Activated CD8-positive, alpha-beta memory T cell treated with anti-CD3 and anti-CD28 coated beads, Interleukin-2, amount 50 U/mL, for 1 hour (primary cell): ENCODE measurements around the gene GNAQ.

Source experiments
- DNase-seq: peaks from one replicate; pipeline ENCODE4 v3.0.0-alpha.2; 2020; ENCODE audit errors: extremely low read depth

The GNAQ gene

DNA sequence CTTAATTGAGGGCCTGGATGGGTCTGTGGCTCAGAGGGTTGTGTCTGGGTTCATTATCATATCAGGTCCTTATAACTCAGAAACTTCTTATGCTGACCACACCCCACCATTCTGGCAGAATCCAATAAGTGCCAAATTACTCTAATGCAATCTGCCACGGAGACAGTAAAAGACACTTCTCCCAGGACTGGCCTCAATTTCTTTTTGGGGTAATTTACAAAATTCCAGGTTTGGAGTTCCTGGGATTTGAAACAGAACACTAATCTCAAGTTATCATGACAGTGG is 187.8 kb downstream of the GNAQ start:
- DNase-seq: no peak

DNA sequence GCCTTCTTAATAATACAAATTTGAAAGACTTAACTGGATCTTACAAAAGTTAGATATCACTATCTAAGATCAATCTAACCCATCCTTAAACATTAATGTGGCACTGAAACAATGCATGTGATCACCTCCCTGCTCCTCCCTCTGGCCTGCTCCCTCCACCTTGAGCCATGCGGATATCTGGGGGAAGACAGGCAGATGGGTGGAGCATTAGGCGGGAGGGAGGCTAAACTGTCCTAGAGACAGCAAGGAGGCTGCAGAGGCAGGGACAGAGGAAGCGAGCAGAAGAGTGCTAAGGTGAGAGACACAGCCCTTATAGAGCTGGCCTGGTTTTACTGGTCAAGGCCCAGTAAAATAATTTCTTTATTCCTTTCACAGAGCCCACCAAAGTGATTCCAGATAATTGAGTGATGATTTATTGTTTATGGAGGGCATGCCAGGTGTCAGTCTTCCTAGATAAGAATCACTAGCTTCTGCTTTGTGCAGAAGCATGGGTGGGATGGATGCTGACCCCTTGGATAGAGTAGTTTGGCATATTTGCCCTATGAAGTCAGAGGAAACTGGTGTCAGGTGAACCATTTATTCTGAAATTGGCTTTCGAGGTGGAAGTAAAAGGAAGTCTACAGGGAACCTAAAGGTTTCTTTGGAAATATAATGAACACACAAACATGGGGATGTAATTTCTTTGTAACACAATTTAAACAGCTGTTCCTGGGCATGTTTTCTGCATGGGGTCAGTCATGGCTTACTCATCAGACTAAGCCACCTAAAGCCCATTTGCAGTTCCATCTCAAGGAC is 188.3 kb downstream of the GNAQ start:
- DNase-seq: no peak

DNA sequence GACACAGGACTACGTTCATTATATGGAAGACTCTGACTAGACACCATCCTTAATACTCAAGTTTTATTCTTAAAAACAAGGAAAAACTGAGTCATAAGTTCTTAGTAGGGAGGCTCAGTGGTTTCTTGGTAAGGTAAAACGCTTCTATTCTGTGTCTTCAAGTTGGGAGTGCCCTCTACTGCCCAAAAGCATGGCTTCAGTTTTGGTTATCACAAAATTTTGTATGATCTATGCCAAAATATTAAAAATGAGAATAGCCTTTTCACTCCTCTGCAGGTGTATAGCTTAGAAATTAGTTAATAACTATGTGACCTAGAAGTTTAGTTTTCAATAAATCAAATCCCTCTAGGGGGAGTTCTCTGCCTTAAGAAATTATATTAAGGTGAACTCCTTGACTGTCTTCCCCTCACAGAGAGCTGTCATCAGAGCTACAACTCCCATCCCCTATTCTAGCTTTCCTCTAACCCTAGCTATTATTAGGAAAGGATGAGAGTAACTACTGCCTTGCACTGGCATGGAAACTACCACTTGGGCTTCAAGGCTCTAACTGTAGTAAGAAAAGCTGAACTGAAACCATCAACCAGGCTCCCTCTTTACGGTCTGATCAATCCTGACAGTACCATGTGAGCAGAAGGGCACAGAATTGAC is 189.7 kb downstream of the GNAQ start:
- DNase-seq: no peak

DNA sequence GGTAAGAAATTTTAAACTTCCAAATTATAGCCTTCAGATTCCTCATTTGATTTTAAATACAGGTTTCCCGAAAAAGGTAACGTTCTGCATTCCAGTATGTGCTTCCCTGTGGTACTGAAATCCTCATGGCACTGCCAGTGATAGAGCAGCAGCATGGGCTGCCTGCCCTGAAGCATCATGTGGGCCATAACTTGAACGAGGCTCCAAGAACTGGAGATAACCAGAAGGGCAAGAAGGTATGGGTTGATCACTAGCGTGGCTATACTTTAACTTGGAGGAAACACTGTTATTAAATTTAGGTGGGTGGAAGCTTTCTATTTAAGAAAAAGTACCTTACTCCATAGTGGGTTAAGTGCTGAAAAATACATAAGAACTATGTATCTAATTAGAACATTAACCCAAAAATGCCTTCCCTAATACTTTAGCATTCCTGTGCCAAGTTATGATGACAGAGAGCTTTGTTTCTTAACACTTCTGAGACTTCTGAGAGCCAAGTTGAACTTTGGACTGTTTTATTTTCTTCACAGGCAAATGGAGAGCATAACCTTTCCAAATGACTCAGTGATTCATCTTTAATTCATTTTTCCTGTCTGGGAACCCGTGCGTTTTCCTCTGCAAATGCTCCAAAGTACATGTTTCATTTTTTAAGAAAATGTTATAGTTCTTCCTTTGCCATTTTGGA is 192.0 kb downstream of the GNAQ start:
- DNase-seq: no peak

DNA sequence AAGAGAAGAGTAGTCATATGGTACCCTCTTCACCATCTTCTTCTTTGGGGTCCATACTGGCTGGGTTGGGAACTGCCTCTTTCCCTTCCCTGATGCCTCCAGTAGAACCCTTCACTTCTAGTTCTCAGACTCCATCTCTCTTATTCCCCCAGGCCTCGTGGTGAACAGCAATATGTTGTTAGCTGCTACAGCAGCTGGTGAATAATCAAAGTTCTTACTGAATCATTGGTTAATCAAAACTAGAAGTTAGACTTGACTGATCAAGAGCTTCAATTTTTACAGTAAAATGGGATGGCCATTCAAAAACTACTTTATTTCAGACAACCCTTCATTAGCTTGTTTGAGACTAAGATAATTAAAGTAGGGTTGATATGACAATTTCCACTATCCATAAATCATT is 192.6 kb downstream of the GNAQ start:
- no peak for DNase-seq

DNA sequence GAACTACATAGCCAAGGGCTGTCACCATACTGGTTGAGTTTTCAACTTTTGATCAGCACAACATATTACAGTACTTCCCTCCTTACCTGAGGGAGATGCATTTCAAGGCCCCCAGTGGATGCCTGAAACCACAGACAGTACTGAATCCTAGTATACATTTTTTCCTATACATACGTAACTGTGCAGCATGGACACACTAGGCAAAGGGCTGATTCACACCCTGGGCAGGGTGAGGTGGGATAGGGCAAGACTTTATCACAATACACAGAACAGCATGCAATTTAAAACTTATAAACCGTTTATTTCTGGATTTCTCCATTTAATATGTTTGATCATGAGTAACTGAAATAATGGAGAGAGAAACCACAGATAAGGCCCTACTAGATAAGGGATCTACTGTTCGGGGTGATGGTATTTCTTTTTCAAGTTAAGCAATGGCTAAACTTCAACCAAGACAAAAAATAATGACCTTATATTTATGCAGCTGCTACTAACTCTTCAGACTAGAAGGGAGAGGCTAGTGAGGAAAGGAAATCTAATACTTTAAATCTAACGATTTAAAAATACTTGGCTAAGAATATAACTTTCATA is 196.6 kb downstream of the GNAQ start:
- no peak for DNase-seq

DNA sequence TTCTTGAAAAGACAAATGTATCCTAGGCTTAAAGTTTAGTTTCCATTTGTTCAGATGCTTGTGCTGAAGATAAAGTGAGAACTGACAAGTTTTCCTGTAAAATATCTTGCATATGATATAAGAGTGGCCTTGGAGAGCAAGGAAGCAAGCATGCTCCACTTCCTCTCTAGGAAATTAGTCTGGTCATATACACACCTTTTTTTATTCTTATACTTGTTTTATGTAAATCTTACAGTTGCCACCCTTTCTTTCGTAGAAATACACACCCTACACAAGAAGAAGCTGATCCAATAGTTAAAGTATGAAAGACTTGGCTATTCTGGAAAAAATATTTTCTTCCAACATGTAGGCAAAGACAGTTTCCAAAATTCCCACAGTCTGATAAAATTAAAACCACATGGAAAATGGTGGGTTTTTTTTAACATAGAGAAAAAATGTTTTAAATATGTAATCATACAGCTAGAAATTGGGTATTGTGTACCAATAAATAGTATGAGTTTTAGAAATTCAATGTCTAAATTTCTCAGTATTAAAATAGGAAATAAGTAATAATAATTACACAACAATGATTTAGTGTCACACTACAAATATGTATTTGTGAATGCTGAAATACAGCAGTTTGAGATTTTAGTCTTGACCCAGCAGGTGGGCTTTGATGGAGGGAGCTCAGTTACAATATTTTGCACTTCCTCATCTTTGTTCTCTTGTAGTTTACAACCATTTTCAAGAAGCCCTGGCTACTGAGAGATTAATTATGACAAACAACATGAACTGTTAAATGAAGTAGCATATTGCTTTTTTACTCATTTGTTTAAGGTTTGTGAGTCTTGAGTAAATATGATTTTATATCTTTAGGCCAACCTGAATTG is 197.8 kb downstream of the GNAQ start:
- DNase-seq: no peak

DNA sequence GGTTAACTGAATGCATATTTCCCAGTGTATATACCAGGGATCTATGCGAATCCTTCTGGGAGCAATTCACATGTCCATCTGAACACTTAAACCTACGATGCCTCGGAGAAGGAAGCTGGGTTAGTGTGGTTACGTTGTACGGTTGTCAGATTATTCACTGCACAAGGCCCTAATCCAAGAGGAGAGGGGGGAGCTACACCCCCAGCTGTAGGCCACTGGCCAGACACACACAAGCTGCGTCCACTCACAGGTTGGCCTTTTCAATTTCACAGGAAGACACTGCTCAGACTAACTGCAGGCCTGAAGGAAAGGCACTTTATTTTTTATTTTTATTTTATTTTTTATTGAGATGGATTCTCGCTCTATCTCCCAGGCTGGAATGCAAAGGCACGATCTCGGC is 199.0 kb downstream of the GNAQ start:
- no peak for DNase-seq

DNA sequence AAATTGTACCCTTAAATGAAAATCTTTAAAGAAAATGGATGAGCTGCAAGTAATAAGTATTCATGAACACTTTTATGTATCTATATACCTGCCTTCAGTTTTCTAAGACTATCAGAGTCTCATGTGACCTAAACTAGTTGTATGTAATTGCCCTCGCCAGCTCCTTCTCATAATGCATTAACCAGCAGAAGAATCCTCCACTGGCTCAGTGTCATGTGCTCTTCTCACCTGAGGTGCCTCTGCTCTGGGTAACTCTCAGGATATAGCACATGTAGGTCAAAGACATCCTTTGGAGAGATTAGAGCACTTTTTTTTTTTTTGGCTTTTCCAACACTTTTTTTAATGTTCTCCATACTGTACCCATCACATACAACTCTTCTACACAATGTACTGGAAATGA is 199.8 kb downstream of the GNAQ start:
- DNase-seq: no peak

DNA sequence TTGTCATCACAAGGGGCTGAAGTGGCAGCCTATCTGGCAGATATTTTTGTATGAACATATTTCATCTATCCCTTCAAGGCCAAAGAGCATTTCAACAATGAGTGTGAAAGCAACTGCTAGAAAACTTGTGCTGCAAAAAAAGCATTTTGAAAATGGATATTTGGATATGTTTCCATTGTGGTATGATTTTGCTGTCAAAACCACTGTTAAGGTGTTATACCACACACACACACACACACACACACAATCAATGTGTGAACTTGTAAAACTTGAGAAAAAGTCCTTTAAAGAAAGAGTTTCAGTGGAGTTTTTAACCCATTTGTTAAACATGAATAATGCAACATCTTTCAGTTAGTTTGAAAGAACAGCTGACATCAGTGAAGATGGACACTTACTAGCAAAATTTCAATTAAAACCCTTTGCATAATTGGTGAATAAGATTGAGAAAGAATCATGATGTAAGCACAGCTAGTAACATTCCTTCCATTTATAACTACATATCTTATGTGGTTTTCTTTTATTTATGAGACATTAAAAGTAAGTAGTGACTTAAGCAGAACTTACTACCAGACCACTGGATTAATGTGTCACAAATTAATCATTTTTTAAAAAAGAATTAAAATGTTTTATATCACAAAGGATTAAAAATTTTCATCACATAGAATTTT is 200.9 kb downstream of the GNAQ start:
- DNase-seq: no peak

DNA sequence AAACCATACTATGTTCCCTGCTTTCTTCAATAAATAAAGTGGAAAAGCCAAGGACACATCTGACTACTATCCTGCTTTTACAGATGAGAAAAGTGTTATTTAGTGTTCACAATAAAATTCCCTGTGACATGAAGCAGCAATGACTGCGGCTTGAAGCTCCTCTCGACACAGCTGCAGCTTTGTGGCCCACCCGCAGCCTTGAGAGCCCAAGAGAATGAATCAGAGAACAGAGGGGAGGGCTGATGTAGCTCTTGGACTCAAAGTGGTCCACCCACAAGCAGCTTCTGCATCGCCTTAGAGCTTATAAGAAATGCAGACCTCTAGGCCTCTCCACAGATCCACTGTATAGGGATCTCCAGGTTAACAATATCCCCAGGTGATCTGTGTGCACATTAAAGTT is 202.2 kb downstream of the GNAQ start:
- DNase-seq: no peak

DNA sequence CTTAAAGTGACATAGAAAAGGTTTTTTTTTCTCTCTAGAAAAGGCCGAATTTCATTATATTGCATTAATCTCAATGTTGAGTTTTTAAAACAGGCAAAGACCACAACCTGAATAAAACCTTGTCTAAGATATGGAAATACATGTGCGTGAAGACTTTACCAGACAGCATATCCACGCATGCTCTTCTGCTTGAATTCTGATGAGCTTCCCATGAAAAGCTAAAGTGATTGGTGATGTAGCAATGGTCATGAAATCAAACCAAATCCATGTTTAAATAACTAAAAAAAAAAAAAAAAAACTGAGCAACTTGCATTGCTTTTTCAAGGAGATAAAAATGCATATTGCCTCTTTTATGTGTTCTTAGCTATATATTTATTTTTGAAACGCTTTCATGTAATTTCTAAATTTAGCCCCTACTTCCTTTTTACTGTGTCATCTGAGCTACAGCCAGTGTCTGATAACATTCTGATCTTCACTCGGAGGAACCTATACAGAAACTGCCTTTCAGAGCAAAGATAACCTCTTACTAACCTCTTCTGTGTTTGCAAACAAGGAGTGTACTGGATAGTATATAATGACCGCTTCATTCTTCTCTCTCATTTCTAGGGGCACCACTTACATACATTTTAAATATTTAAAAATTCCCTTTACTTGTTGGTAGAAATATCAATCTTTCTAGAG is 204.4 kb downstream of the GNAQ start:
- no peak for DNase-seq

DNA sequence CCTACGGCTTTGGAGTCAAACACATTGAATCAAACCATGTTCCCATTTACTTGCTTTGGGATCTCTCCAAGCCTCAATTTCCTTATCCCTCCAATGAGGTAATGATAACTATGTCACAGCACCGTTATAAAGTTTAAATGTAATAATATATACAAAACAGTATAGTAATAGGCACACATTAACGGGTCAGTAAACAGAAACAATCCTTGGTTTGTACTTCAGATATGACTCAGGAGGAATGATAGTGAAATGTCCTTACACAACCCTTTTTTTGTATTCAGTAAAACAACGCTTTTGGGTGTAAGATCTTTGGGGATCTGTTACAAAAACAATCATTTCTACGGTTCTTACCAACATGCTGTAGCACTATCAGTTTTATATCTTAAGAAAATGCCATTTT is 205.0 kb downstream of the GNAQ start:
- DNase-seq: no peak

DNA sequence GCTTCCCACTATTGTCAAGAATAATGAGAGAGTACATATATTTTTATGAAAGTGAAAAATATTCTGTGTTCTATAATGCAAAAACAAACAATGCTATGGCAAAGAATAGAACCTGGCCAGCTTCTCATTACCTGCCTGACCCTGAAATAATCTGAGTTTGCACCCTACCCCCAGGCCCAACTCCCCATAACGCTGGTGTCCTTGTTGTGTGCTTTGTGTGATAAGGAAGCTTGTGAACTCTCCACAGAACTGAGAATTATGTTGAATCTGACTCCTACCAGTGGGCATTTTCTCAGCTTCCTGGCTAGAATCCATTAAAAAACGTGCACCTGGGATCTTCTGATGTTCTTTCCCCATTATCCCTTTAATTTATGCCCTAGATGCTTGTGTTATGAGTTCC is 205.5 kb downstream of the GNAQ start:
- DNase-seq: no peak

DNA sequence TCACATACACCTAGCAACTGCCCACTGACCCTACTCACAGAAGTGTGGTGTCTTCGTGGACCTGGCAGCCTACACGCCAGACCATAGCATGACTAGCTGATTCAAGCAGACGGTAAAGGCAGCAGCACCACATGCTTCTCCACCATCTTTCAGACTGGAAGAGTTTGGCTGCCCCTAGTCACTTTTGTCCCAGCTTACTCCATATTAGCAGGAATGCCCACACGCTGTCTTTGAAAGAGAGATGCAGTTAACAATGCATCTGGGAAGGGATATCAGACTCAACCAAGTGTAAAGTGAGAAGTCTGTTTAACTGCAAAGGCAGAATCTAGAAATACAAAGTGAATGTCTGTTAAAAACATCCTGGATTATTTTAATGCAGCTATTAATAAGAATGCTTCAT is 206.2 kb downstream of the GNAQ start:
- DNase-seq: no peak

DNA sequence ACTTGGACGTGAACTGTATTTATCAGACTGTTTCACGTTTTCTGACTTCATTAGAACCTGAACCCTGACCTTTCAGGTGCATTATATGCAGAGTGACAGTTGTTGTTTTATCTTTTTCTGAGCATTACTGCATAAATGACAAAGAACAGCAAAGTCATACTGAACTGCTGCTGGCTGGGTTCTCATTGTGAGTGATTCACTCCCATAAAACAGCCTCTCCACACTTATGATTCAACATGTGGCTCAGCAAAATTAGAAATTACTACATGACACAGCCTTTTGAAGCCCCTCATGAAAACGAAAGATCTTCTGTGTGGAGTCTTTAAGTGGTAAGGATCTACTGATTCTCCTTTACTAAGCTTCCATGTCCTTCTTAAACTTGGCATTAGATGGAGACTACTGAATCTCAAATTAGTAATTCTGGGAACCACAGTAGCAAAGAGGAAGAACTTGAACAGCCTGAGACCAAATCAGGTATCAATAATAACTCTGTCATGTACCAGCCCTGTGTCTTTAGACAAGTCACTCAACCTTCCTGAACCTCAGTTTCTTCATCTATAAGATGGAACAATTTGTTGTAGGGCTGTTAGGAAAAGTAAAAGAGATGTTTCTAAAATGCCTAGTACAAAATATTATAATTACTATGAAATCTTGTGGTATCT is 211.2 kb downstream of the GNAQ start:
- DNase-seq: no peak

DNA sequence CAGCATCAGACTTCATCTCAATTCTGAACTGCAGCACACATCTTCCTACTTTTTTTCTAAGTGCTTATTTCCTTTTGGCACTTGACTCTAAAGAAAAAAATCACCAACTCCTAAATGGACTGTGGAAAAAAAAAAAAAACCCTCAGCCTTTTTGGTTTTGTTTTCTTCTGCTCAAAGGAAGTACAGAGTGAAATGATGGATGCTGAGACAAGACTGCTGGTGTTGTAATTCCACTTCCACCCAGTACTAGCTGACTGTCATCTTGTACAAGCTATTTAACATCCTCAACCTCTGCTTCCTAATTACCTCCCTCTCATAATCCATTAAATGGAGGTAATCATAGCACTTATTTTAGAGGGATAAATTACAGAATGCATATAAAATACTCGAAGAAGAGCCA is 212.0 kb downstream of the GNAQ start:
- no peak for DNase-seq

DNA sequence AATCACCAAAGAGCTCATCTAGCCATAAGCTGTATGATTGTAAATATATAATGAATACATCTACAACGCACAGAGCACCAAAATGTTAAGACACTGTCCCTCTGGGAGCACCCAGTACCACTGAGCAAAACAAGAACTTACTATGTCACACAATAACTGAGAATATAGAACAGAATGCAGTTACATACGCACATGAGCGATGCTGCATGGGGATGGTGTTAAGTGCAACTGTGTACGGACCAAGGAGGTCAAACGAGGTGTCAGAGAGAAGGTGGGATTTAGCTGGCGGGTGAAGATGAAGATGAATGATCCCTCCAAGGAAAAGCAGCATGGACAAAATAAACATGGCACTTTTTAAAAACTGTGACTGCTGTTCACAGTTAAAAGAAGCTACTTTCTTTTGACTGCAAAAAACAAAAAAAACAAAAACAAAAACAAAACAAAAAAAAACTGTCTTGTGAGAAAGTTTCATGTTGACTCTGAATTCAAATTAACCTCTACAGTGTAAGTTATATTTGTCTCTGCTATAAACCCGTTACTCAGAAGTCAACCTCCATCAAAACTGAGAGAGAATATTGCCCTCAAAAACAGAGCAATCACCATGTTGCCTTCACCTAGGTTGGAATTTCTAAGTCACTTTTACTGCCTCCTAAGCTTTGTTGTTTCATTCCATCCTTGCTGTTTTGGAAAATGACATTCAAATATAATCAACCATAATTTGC is 213.9 kb downstream of the GNAQ start:
- no peak for DNase-seq

DNA sequence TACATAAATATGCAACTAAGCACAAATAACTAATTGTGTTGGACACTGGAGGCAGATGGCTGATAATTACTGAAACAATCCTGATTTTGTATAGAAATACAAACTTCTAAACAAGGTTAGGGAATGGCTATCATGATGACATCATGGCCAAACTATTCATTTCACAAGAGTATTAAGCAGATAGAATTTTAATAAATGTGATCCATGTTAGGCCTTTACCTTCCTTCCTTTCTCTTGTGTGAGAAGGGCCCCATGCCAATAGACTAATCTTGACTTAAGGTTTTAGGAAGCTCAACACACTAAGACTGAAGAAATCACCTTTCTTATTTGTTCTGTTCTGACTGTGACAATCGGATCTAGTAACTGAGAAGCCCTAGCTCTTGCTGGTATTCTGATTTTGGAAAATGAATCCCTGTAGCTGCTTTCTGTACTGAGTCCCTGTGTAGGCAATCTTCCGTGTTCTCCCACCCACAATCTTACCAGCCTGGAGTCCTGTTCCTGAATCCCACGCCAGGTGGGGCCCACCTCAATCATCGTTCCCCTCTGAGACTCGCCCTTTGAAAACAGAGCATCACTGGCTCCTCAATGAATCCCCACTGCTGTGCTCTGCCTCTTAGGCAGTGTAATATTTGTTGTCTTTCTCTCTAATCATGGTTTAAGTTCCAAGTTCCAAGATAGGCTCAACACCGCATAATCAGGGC is 214.8 kb downstream of the GNAQ start:
- DNase-seq: no peak
